Coronary artery (tissue), 2 donors: ENCODE data around the gene BCL7C.
A peak's percentile ranks its signal among the peaks of the same experiment; 100 is the strongest.

Source experiments
- DNase-seq: peaks from one replicate; pipeline ENCODE4 v3.0.0-alpha.2; 2017; ENCODE audit warnings: low spot score
- H3K27ac ChIP-seq, 2 donors: fragments of 200-600 bp; sonication (generic); one replicate each; pipeline ENCODE4 v1.5.1; 2016 to 2019
- H3K4me3 ChIP-seq: fragments of 200-600 bp; sonication (generic); 2 replicates; pipeline ENCODE4 v1.5.1; 2016; ENCODE audit warnings: mild to moderate bottlenecking, moderate library complexity
- CTCF ChIP-seq: fragments of 200-600 bp; sonication (generic); IDR thresholded peaks from one replicate; pipeline ENCODE4 v1.5.1; 2019; ENCODE audit warnings: antibody characterized with exemption

The BCL7C gene

GRCh38 chr16:30930160-30930571, 36.3 kb upstream of the BCL7C start:
- DNase-seq = no peak
- Histone ChIP-seq H3K27ac (no peak overlapping the region), H3K4me3 (no peak overlapping the region)
- TF ChIP-seq CTCF = no peak

GRCh38 chr16:30929167-30929566, 35.3 kb upstream of the BCL7C start:
- no peak for TF ChIP-seq CTCF
- H3K27ac ChIP-seq = no peak overlapping the region
- no peak overlapping the region for H3K4me3 ChIP-seq
- DNase-seq = no peak

GRCh38 chr16:30928390-30928789, 34.5 kb upstream of the BCL7C start:
- H3K4me3 ChIP-seq = no peak overlapping the region
- no peak for DNase-seq
- no peak overlapping the region for H3K27ac ChIP-seq
- TF ChIP-seq CTCF = no peak

- no peak for TF ChIP-seq CTCF
- DNase-seq = no peak
- no peak overlapping the region for H3K4me3 ChIP-seq
- H3K27ac ChIP-seq = peak overlapping the region in 1 of 2 donors; percentile 3
Observed at GRCh38 chr16:30927789-30928378, 34.0 kb upstream of the BCL7C start.

- TF ChIP-seq CTCF = no peak
- Histone ChIP-seq H3K27ac (peak overlapping the region in 1 of 2 donors; percentile 3), H3K4me3 (no peak overlapping the region)
- DNase-seq = no peak
Observed at GRCh38 chr16:30926937-30927788, 33.3 kb upstream of the BCL7C start.

GRCh38 chr16:30925995-30926811, 32.3 kb upstream of the BCL7C start:
- DNase-seq = no peak
- Histone ChIP-seq H3K4me3 (no peak overlapping the region), H3K27ac (no peak overlapping the region)
- TF ChIP-seq CTCF = no peak
